ENCODE measurements around the gene MRPL11.
A peak's percentile ranks its signal among the peaks of the same experiment; 100 is the strongest.

Gene MRPL11

GRCh38 chr11:66428933-66429332, 9.7 kb downstream of the MRPL11 start:
- no peak for DNase-seq

GRCh38 chr11:66426314-66426713, 12.3 kb downstream of the MRPL11 start:
- no peak for DNase-seq

DNA sequence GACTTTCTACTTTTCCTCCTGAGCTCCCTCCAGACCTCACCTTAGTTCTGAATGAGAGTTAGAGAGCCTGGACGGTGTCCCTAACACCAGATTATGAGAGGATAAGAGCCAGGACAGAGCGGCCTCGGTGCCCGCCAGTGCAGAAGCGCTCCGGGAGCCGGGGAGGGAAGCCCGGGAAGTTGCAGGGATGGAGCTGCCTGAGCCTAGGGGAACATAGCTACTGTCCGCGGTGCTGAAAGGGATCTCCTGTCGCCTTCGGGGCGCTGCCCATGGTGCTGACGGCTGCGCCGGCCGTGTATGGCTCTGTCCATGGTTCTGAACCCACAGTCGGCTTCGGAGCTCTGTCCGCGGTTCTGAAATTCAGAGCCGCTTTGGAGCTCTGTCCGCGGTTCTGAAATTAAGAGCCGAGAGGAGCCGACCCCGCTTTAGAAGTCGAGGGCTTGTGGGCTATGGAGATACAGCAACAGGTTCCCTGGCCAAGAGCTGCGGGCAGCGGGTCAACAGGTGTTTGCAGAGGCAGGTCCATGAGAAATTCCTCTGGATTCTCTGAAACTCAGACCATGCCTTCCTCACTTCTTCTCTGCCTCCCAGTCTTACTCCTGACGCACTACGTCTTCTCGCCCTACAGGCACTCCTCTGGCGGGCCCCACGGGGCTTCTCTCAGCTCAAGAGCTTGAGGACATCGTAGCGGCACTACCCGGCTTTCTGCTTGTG, 17.0 kb downstream of the MRPL11 start:
- DNase-seq = peak; percentile 93

DNA sequence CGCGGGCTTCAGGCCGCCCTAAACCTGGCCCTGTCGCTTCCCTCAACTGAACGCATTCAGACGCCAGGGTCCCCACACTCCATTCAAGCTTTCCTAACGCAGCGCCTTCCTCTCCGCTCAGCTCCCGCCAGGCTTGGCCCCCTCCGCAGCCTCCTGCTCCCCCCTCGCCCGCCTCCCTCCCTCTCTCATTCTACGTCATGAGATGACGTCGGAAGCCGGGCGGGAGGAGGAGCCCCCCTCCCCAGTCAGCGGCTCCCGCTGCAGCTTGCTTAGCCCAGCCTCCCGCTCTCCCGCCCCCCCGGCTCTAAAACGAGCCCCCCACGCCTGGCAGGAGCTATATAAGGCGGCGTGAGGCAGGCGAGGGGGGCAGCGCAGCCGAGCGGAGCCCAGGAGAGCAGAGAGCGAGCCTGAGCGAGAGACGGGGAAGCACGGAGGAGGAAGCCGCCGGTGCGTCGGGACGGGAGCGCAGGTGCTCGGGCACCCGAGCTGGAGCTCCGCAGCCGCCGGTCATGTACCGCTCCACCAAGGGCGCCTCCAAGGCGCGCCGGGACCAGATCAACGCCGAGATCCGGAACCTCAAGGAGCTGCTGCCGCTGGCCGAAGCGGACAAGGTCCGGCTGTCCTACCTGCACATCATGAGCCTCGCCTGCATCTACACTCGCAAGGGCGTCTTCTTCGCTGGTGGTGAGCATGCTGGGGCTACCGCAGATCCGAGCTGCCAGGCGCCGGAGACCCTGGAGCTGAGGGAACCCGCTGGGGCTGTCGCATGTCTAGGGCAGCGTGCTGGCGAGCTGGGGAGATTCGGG, 17.8 kb downstream of the MRPL11 start, which contains the start of gene NPAS4:
NPAS4 (plus strand) TSS at position 365 of the 806 bp plus-strand sequence; CDS start at position 510, 145 bp downstream.
- no peak for DNase-seq

GRCh38 chr11:66419825-66420224, 18.8 kb downstream of the MRPL11 start:
- DNase-seq = no peak

GRCh38 chr11:66418986-66419308, 19.7 kb downstream of the MRPL11 start:
- DNase-seq = no peak

GRCh38 chr11:66418168-66418985, 20.3 kb downstream of the MRPL11 start:
- DNase-seq = peak; percentile 58 to 66

- peak; percentile 24 to 35 for DNase-seq
These were observed 21.6 kb downstream of the MRPL11 start for GRCh38 chr11:66417000-66417399.

DNA sequence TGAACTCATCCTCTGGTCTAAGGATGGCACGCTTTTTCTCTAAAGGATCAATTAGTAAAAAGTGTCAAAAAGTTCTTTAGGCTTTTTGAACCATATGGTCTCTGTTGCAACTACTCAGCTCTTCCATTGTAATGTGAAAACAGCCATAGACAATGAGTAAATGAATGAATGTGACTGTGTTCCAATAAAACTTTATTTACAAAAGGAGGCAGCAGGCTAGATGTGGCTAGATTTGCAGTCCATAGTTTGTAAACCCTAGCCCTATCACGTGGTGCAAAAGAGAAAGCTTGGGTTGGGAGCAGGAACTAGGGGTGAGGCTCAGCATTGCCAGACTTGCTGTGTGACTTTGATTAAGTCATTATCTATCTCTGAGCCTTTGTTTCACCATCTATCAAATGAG, 23.2 kb downstream of the MRPL11 start:
- DNase-seq = no peak

GRCh38 chr11:66414120-66414934, 24.3 kb downstream of the MRPL11 start:
- no peak for DNase-seq

- DNase-seq = no peak
These were observed 25.5 kb downstream of the MRPL11 start for GRCh38 chr11:66413167-66413566.

GRCh38 chr11:66412110-66412509, 26.5 kb downstream of the MRPL11 start:
- DNase-seq = no peak

- DNase-seq = no peak
These were observed 27.3 kb downstream of the MRPL11 start for GRCh38 chr11:66411323-66411722.

- no peak for DNase-seq
These were observed 28.5 kb downstream of the MRPL11 start for GRCh38 chr11:66410191-66410590.

- no peak for DNase-seq
These were observed 29.4 kb downstream of the MRPL11 start for GRCh38 chr11:66409226-66409625.

DNA sequence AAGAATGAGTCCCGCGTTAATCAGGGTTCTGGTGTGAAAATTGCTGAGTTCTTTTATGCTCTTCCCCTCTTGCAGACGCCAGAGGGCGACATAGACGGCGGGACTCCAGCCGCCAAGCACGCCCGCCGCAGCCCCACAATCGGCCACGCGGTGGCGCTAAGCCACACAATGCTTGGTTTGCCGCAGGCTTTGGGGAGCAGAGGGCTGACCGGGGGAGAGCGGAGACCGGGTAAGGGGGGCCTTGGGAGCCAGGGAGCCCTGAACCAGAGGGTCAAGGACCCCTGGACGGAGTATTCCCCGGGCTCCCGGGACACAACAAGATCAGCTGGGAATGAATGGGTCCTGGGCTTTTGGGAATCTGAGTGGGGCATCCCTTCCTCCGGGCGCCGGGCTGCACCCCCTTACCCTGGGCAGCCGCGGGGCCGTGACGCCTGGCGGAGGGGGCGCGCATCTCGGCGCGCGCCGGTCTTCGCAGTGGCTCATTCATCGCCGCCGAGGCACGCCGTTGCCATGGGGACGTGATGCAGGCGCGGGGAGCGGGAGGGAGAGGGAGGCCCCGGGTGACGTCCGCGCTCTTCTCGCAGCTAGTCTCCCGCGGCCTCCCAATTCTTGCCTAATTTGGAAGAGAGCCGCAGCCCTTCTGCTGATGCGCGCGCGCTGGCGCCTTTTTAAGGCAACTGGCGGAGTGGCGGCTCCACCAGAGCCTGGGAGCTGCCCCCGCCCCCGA, 30.0 kb downstream of the MRPL11 start:
- DNase-seq = peak; percentile 99 to 100

- no peak for DNase-seq
These were observed 31.0 kb downstream of the MRPL11 start for GRCh38 chr11:66407651-66408050.

DNA sequence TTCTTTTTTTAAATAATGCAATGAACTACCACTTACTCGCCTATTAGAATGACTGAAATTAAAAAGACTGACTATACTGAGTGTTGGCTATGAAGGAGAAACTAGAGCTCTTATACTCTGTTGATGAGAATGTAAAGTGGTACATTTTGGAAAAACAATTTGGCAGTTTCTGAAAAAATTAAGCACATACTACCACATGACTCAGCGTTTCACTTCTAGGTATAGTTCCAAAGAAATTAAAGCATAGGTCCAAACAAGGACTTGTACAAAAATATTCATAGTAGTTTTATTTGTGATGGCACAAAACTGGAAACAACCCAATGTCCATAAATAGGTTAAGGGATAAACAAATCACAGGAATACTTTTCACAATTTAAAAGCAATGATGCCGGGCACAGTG, 44.7 kb downstream of the MRPL11 start:
- DNase-seq = no peak

- no peak for DNase-seq
These were observed 47.3 kb downstream of the MRPL11 start for GRCh38 chr11:66391322-66391721.

DNA sequence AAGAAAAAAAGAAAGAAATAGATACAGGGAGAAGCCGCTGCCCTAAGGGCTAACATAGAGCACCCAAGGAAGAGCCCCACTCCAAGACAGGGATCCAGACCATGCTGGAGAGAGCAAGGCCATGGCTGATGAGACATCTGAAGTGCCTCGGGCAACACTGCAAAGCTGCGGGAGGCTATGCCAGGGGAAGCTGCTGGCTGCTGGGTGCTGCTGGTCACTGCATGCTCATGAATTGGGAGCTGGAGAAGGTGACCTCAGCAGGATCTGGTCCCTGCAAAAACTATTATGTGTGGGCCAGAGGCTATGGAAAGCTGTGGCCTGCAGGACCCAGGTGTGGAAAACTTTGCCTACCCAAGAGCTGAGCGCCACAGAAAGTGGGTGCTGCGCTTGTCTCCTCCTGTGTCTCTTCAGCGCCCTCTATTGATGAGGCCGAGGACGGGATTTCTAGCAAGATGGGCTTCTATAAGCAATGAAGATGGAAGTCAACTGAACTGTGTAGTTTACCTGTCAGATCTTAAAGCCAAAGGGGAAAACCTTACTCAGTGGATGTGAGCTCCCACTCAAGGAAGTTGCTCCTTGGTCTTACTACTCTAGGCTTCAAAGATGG, 49.8 kb downstream of the MRPL11 start:
- peak; percentile 63 to 64 for DNase-seq

Data from stimulated activated CD4-positive, alpha-beta T cell treated with anti-CD3 and anti-CD28 coated beads, Interleukin-2, amount 100 ng/mL, for 48 hours (primary cell).